HEK293 (cell line): ENCODE measurements around the gene PLD4.

Experiments
- CTCF ChIA-PET: fragments of 350-600 bp; formaldehyde crosslinking; extraction: SDS; loops from one replicate; lab custom pipeline; 2021; ENCODE audit warnings: antibody characterized with exemption; lab: Yijun Ruan, JAX
- POLR2A ChIA-PET: fragments of 300-600 bp; formaldehyde crosslinking; extraction: SDS; loops from one replicate; lab custom pipeline; 2020; ENCODE audit warnings: antibody characterized with exemption, inconsistent platforms; lab: Yijun Ruan, JAX
- H3K27ac ChIP-seq: fragments of 200-500 bp; sonication (Bioruptor generic); 2 replicates; pipeline ENCODE4 v1.5.1; 2014; ENCODE audit warnings: low read depth, low read length, control low read depth, inconsistent platforms; ENCODE audit errors: extremely low read depth
- H3K36me3 ChIP-seq, 2 experiments: fragments of 200-500 bp in 1 of 2; sonication (Bioruptor generic) in 1 of 2; 1 replicate in 1 of 2; 2 replicates in 1 of 2; pipeline ENCODE4 v1.5.1; 2014 to 2017; ENCODE audit warnings: inconsistent platforms in 2 of 2, low read length in 2 of 2; ENCODE audit not compliant: control insufficient read depth in 2 of 2, insufficient read depth in 1 of 2
- H3K4me1 ChIP-seq: fragments of 200-500 bp; sonication (Bioruptor generic); 2 replicates; pipeline ENCODE4 v1.5.1; 2014; ENCODE audit warnings: mild to moderate bottlenecking, low read length, inconsistent platforms; ENCODE audit not compliant: control insufficient read depth, insufficient read depth
- H3K4me3 ChIP-seq: 2 replicates; pipeline ENCODE4 v1.5.1; 2011; ENCODE audit warnings: low read depth, mild to moderate bottlenecking, control low read depth, low read length, moderate library complexity
- H3K9me3 ChIP-seq: fragments of 200-500 bp; sonication (Bioruptor generic); 2 replicates; pipeline ENCODE4 v1.5.1; 2014; ENCODE audit warnings: low read depth, low read length, inconsistent platforms; ENCODE audit not compliant: control insufficient read depth, insufficient read depth
- CTCF ChIP-seq: fragments of 450-650 bp; formaldehyde crosslinking; IDR thresholded peaks from 2 replicates; pipeline ENCODE4 v1.5.1; 2016; ENCODE audit warnings: missing biosample characterization, missing genetic modification characterization
- ELK4 ChIP-seq: IDR thresholded peaks from 2 replicates; pipeline ENCODE4 v1.6.1; 2011; ENCODE audit warnings: mild to moderate bottlenecking, low read depth, low read length, borderline replicate concordance
- PRDM1 ChIP-seq: fragments of 450-650 bp; formaldehyde crosslinking; IDR thresholded peaks from 2 replicates; pipeline ENCODE4; 2016; ENCODE audit warnings: missing biosample characterization, missing genetic modification characterization
- PRDM2 ChIP-seq: fragments of 450-650 bp; formaldehyde crosslinking; IDR thresholded peaks from 2 replicates; pipeline ENCODE4 v1.5.1; 2016; ENCODE audit warnings: missing biosample characterization, missing genetic modification characterization, borderline replicate concordance
- YY1 ChIP-seq: fragments of 450-650 bp; formaldehyde crosslinking; IDR thresholded peaks from 2 replicates; pipeline ENCODE4 v1.5.1; 2018; ENCODE audit warnings: missing biosample characterization, missing genetic modification characterization
- ZNF112 ChIP-seq: fragments of 450-650 bp; formaldehyde crosslinking; IDR thresholded peaks from 2 replicates; pipeline ENCODE4 v1.5.0; 2017; ENCODE audit warnings: missing biosample characterization, missing genetic modification characterization
- ZNF26 ChIP-seq: fragments of 450-650 bp; formaldehyde crosslinking; IDR thresholded peaks from 2 replicates; pipeline ENCODE4 v1.5.1; 2016; ENCODE audit warnings: missing biosample characterization, missing genetic modification characterization
- ZNF302 ChIP-seq: fragments of 450-650 bp; formaldehyde crosslinking; IDR thresholded peaks from 2 replicates; pipeline ENCODE4 v1.5.1; 2016; ENCODE audit warnings: missing biosample characterization, missing genetic modification characterization, low read depth
- ZNF426 ChIP-seq: fragments of 450-650 bp; formaldehyde crosslinking; IDR thresholded peaks from 2 replicates; pipeline ENCODE4 v1.5.1; 2017; ENCODE audit warnings: missing biosample characterization, missing genetic modification characterization, mild to moderate bottlenecking, inconsistent platforms, moderate library complexity
- ZNF518A ChIP-seq: fragments of 450-650 bp; formaldehyde crosslinking; conservative IDR thresholded peaks from 2 replicates; pipeline ENCODE4 v1.5.1; 2016; ENCODE audit warnings: low read depth, missing biosample characterization, missing genetic modification characterization
- ZNF530 ChIP-seq: fragments of 450-650 bp; formaldehyde crosslinking; IDR thresholded peaks from 2 replicates; pipeline ENCODE4 v1.5.1; 2016; ENCODE audit warnings: low read depth, missing biosample characterization, missing genetic modification characterization
- ZNF560 ChIP-seq: fragments of 450-650 bp; formaldehyde crosslinking; IDR thresholded peaks from 2 replicates; pipeline ENCODE4 v1.5.1; 2017; ENCODE audit warnings: missing biosample characterization, missing genetic modification characterization, borderline replicate concordance
- ZNF600 ChIP-seq: fragments of 450-650 bp; formaldehyde crosslinking; IDR thresholded peaks from 2 replicates; pipeline ENCODE4 v1.5.1; 2016; ENCODE audit warnings: missing biosample characterization, missing genetic modification characterization

PLD4 gene

GRCh38 chr14:104933746-104934733 lies 9.4 kb downstream of the PLD4 start:
- Histone ChIP-seq H3K4me1 (no peaks in the 10 kb centered on the region), H3K9me3 (no peaks in the 10 kb centered on the region), H3K4me3 (no peak overlapping the region), H3K36me3 (no peaks in the 10 kb centered on the region), H3K27ac (no peak overlapping the region)
- POLR2A ChIA-PET: interaction anchor here (0.9 to 1.2 kb wide), 3 partner anchors 34 to 41 kb away, joined by 3 to 5 read pairs (median 4); no protein-coding TSS in a partner anchor
- TF ChIP-seq ZNF26: no peak
- no peak for TF ChIP-seq ZNF112 (tag by site-specific recombination)
- no peak for TF ChIP-seq ZNF560 (tag by site-specific recombination)
- 0 out of 2 replicates have a peak, but pooled peaks have one; percentile 13 for TF ChIP-seq ZNF600 (tag by site-specific recombination)
- TF ChIP-seq ELK4: no peak
- no peak for TF ChIP-seq ZNF302
- TF ChIP-seq PRDM2 (tag by site-specific recombination): no peak
- TF ChIP-seq YY1 (tag by site-specific recombination): no peak
- no peak for TF ChIP-seq ZNF518A (tag by site-specific recombination)
- no peak for TF ChIP-seq ZNF530 (tag by site-specific recombination)
- TF ChIP-seq CTCF: no peak
- no peak for TF ChIP-seq ZNF426 (tag by site-specific recombination)
- 0 out of 2 replicates have a peak, but pooled peaks have one; percentile 22 for TF ChIP-seq PRDM1 (tag by site-specific recombination)
- CTCF ChIA-PET: interaction anchor here (0.7 to 1.2 kb wide), 4 partner anchors 33 to 410 kb away, joined by 3 to 4 read pairs (median 3); no protein-coding TSS in a partner anchor
